KOPT-K1 (cell line): ENCODE measurements around the gene ADK.
"Not testable (repeated sequence)": the region's sequence is repeated elsewhere in the genome, so short reads cannot be mapped to it uniquely, and the experiment has no call there.

ENCODE experiments used
- H3K27ac ChIP-seq: fragments of 200-600 bp; sonication (generic); 2 replicates; pipeline ENCODE4 v1.5.1; 2016; ENCODE audit warnings: antibody characterized with exemption, mild to moderate bottlenecking, low read depth, low read length; ENCODE audit not compliant: poor library complexity, severe bottlenecking
- H3K36me3 ChIP-seq: fragments of 200-600 bp; sonication (generic); 2 replicates; pipeline ENCODE4 v1.5.1; 2017; ENCODE audit warnings: antibody characterized with exemption, mild to moderate bottlenecking, low read length, moderate library complexity; ENCODE audit not compliant: insufficient read depth
- H3K9me3 ChIP-seq: fragments of 200-600 bp; sonication (generic); 2 replicates; pipeline ENCODE4 v1.5.1; 2017; ENCODE audit warnings: antibody characterized with exemption, low read length, mild to moderate bottlenecking; ENCODE audit not compliant: insufficient read depth, poor library complexity, severe bottlenecking

Gene ADK

GRCh38 chr10:74337330-74338016, 186.5 kb downstream of the ADK start:
- Histone ChIP-seq H3K9me3 (no peaks in the 10 kb centered on the region), H3K27ac (no peak overlapping the region), H3K36me3 (no peaks in the 10 kb centered on the region)

GRCh38 chr10:74342991-74343390, 192.0 kb downstream of the ADK start:
- peaks cover 25% of the 10 kb centered on the region for H3K9me3 ChIP-seq
- H3K27ac ChIP-seq, result no peak overlapping the region
- H3K36me3 ChIP-seq, result no peaks in the 10 kb centered on the region; the same call in 1 of the 2 replicates

- Histone ChIP-seq H3K27ac (no peak overlapping the region), H3K9me3 (peaks cover 25% of the 10 kb centered on the region), H3K36me3 (no peaks in the 10 kb centered on the region; the same call in 1 of the 2 replicates)
Measured at GRCh38 chr10:74343804-74344203, 192.8 kb downstream of the ADK start.

- Histone ChIP-seq H3K36me3 (no peaks in the 10 kb centered on the region; the same call in 1 of the 2 replicates), H3K27ac (no peak overlapping the region), H3K9me3 (peaks cover 25% of the 10 kb centered on the region)
Measured at GRCh38 chr10:74344306-74344705, 193.3 kb downstream of the ADK start.

- H3K27ac ChIP-seq, result no peak overlapping the region
- H3K36me3 ChIP-seq, result no peaks in the 10 kb centered on the region; the same call in 1 of the 2 replicates
- peaks cover 25% of the 10 kb centered on the region for H3K9me3 ChIP-seq
Measured at GRCh38 chr10:74347522-74347921, 196.5 kb downstream of the ADK start.

GRCh38 chr10:74353021-74353420, 202.0 kb downstream of the ADK start:
- H3K27ac ChIP-seq, H3K9me3 ChIP-seq, H3K36me3 ChIP-seq: not testable (repeated sequence)

GRCh38 chr10:74361678-74362077, 210.7 kb downstream of the ADK start:
- Histone ChIP-seq H3K9me3 (peaks cover 26% of the 10 kb centered on the region), H3K27ac (no peak overlapping the region), H3K36me3 (peaks cover 24% of the 10 kb centered on the region)

GRCh38 chr10:74363727-74364126, 212.7 kb downstream of the ADK start:
- Histone ChIP-seq H3K27ac (no peak overlapping the region), H3K36me3 (peaks cover 24% of the 10 kb centered on the region), H3K9me3 (peaks cover 25% of the 10 kb centered on the region)

- H3K27ac ChIP-seq, result no peak overlapping the region
Measured at GRCh38 chr10:74365109-74365508, 214.1 kb downstream of the ADK start.

GRCh38 chr10:74371696-74372095, 220.7 kb downstream of the ADK start:
- Histone ChIP-seq H3K36me3 (peaks cover 8% of the 10 kb centered on the region; the same call in 1 of the 2 replicates), H3K27ac (no peak overlapping the region), H3K9me3 (no peaks in the 10 kb centered on the region)

More at GRCh38 chr10:74365109-74365508, 214.1 kb downstream of the ADK start:
- peaks cover 24% of the 10 kb centered on the region for H3K36me3 ChIP-seq
- H3K9me3 ChIP-seq, result peaks cover 16% of the 10 kb centered on the region

GRCh38 chr10:74373059-74373458, 222.0 kb downstream of the ADK start:
- Histone ChIP-seq H3K36me3 (peaks cover 8% of the 10 kb centered on the region; the same call in 1 of the 2 replicates), H3K9me3 (no peaks in the 10 kb centered on the region), H3K27ac (no peak overlapping the region)

GRCh38 chr10:74377476-74377875, 226.5 kb downstream of the ADK start:
- H3K9me3 ChIP-seq, result no peaks in the 10 kb centered on the region
- no peak overlapping the region for H3K27ac ChIP-seq

GRCh38 chr10:74379474-74379873, 228.5 kb downstream of the ADK start:
- H3K9me3 ChIP-seq, result no peaks in the 10 kb centered on the region
- no peak overlapping the region for H3K27ac ChIP-seq
- H3K36me3 ChIP-seq, result no peaks in the 10 kb centered on the region

More at GRCh38 chr10:74377476-74377875, 226.5 kb downstream of the ADK start:
- no peaks in the 10 kb centered on the region for H3K36me3 ChIP-seq

- H3K36me3 ChIP-seq, result no peaks in the 10 kb centered on the region
- no peaks in the 10 kb centered on the region for H3K9me3 ChIP-seq
- H3K27ac ChIP-seq, result no peak overlapping the region
Measured at GRCh38 chr10:74380795-74381194, 229.8 kb downstream of the ADK start.

- Histone ChIP-seq H3K36me3 (no peaks in the 10 kb centered on the region), H3K27ac (no peak overlapping the region), H3K9me3 (no peaks in the 10 kb centered on the region)
Measured at GRCh38 chr10:74381291-74381853, 230.4 kb downstream of the ADK start.

GRCh38 chr10:74382663-74383062, 231.6 kb downstream of the ADK start:
- Histone ChIP-seq H3K9me3 (no peaks in the 10 kb centered on the region), H3K27ac (no peak overlapping the region)

More at GRCh38 chr10:74382663-74383062, 231.6 kb downstream of the ADK start:
- H3K36me3 ChIP-seq, result no peaks in the 10 kb centered on the region
